NCI-H460 (cell line): Measurements from ENCODE around the gene MINPP1. TPM values are rescaled to one million over a fixed set of nuclear protein-coding genes. Genes with fewer than 3 reads are reported as not detected.
"Not testable (repeated sequence)": the region's sequence is repeated elsewhere in the genome, so short reads cannot be mapped to it uniquely, and the experiment has no call there.

Experiments used
- DNase-seq: peaks from one replicate; pipeline ENCODE4 v3.0.0-alpha.2; 2016; ENCODE audit warnings: low read depth; ENCODE audit errors: extremely low read depth
- polyA plus RNA-seq: library from polyadenylated mRNA; depleted of rRNA; stranded (reverse); fragments of >200 nt; gene quantifications from 2 replicates; pipeline ENCODE4 v1.2.3, GENCODE V29; 2014; cell fraction: nucleus; rRNA removed
- total RNA-seq: library from RNA; depleted of rRNA; stranded (reverse); fragments of >200 nt; shearing (Covaris generic); gene quantifications from 2 replicates; pipeline ENCODE4 v1.2.3, GENCODE V29; 2014; rRNA removed

Gene MINPP1
- total RNA-seq: 36.6 and 39.6 TPM in 2 replicates
- polyA plus RNA-seq: 42.6 and 48.6 TPM in 2 replicates

GRCh38 chr10:87504640-87505365 lies at the start of gene MINPP1:
MINPP1 (plus strand) TSS chr10:87504893; CDS start chr10:87504916, 23 bp downstream.
- peak; percentile 68 for DNase-seq

- not testable (repeated sequence) for DNase-seq
These were observed 48.0 kb upstream of the MINPP1 start for GRCh38 chr10:87456586-87457220.

- not testable (repeated sequence) for DNase-seq
These were observed 42.9 kb upstream of the MINPP1 start for GRCh38 chr10:87461751-87462150.

- not testable (repeated sequence) for DNase-seq
These were observed 37.8 kb upstream of the MINPP1 start for GRCh38 chr10:87466849-87467248.

GRCh38 chr10:87488733-87489132 lies 16.0 kb upstream of the MINPP1 start:
- DNase-seq: not testable (repeated sequence)

GRCh38 chr10:87490285-87490684 lies 14.4 kb upstream of the MINPP1 start:
- not testable (repeated sequence) for DNase-seq

- DNase-seq: not testable (repeated sequence)
These were observed 12.2 kb upstream of the MINPP1 start for GRCh38 chr10:87492450-87492849.

- not testable (repeated sequence) for DNase-seq
These were observed 9.2 kb upstream of the MINPP1 start for GRCh38 chr10:87495446-87495845.

GRCh38 chr10:87497386-87497785 lies 7.3 kb upstream of the MINPP1 start:
- DNase-seq: not testable (repeated sequence)

GRCh38 chr10:87498106-87498789 lies 6.4 kb upstream of the MINPP1 start:
- DNase-seq: not testable (repeated sequence)

- DNase-seq: no peak
These were observed 4.0 kb upstream of the MINPP1 start for GRCh38 chr10:87500646-87501048.

- no peak for DNase-seq
These were observed 1.3 kb upstream of the MINPP1 start for GRCh38 chr10:87503401-87503800.

- DNase-seq: no peak
These were observed 807 bp upstream of the MINPP1 start for GRCh38 chr10:87503886-87504285.

GRCh38 chr10:87504307-87504639 lies 420 bp upstream of the MINPP1 start:
- DNase-seq: no peak

GRCh38 chr10:87505366-87506111 lies 846 bp downstream of the MINPP1 start:
- DNase-seq: peak; percentile 55

- no peak for DNase-seq
These were observed 2.3 kb downstream of the MINPP1 start for GRCh38 chr10:87506956-87507355.

GRCh38 chr10:87507879-87508483 lies 3.3 kb downstream of the MINPP1 start:
- DNase-seq: no peak

- no peak for DNase-seq
These were observed 4.1 kb downstream of the MINPP1 start for GRCh38 chr10:87508837-87509236.

- DNase-seq: no peak
These were observed 5.3 kb downstream of the MINPP1 start for GRCh38 chr10:87510025-87510424.

GRCh38 chr10:87511526-87511925 lies 6.8 kb downstream of the MINPP1 start:
- no peak for DNase-seq
